Kidney (tissue), 14 donors: ENCODE data around the gene HSPG2. TPM values are rescaled to one million over a fixed set of nuclear protein-coding genes. Genes with fewer than 3 reads are reported as not detected.
"Not testable (repeated sequence)": the region's sequence is repeated elsewhere in the genome, so short reads cannot be mapped to it uniquely, and the experiment has no call there.

ENCODE experiments used
- DNase-seq, 5 donors: peaks; one replicate each; pipeline ENCODE4 v3.0.0-alpha.2; 2013 to 2020
- FAIRE-seq: peaks from 2 replicates; lab custom pipeline; 2012; peaks lifted over from hg19 to GRCh38; lab: Jason Lieb, UNC
- H3K27ac ChIP-seq, 2 donors: one replicate each; pipeline ENCODE4 v1.7.0; 2013; ENCODE audit warnings: low read depth in 2 of 2, low read length in 2 of 2, inconsistent platforms in 1 of 2
- H3K27me3 ChIP-seq: one replicate; pipeline ENCODE4 v1.7.1; 2013; ENCODE audit warnings: low read length, inconsistent platforms; ENCODE audit not compliant: control insufficient read depth, insufficient read depth
- H3K36me3 ChIP-seq, 3 donors: one replicate each; pipeline versions ENCODE4 v1.7.0 to v1.7.1; 2013; ENCODE audit warnings: low read length in 3 of 3, control low read depth in 1 of 3, inconsistent platforms in 1 of 3; ENCODE audit not compliant: insufficient read depth in 3 of 3, control insufficient read depth in 2 of 3
- H3K4me1 ChIP-seq, 3 donors: one replicate each; pipeline versions ENCODE4 v1.7.0 to v1.7.1; 2013; ENCODE audit warnings: low read length in 3 of 3, inconsistent platforms in 1 of 3, low read depth in 1 of 3; ENCODE audit not compliant: control insufficient read depth in 2 of 3, insufficient read depth in 2 of 3
- H3K4me3 ChIP-seq, 3 donors: one replicate each; pipeline versions ENCODE4 v1.7.0 to v1.8.1; 2013; ENCODE audit warnings: low read length in 3 of 3, control low read depth in 1 of 3, inconsistent platforms in 1 of 3
- H3K9ac ChIP-seq, 3 donors: one replicate each; pipeline versions ENCODE4 v1.7.0 to v1.7.1; 2013; ENCODE audit warnings: low read length in 3 of 3, control low read depth in 1 of 3, inconsistent platforms in 1 of 3
- H3K9me3 ChIP-seq, 3 donors: one replicate each; pipeline versions ENCODE4 v1.7.0 to v1.7.1; 2013; ENCODE audit warnings: low read length in 3 of 3, control low read depth in 1 of 3, inconsistent platforms in 1 of 3; ENCODE audit not compliant: control insufficient read depth in 2 of 3, insufficient read depth in 1 of 3
- intact Hi-C: fragments of 100-400 bp; cut with DNase I; formaldehyde crosslinking; loops from one replicate; pipeline ENCODE4 v1.11.1; 2022
- polyA plus RNA-seq: library from polyadenylated mRNA; stranded (reverse); fragments of 350-450 nt; fragmentation: Illumina TruSeq; extraction: RNeasy Lipid Tissue Mini Kit (QIAGEN cat#74804); gene quantifications from one replicate; pipeline ENCODE4 v1.2.3, GENCODE V29; 2014; ENCODE audit warnings: low read depth, low replicate concordance; ENCODE audit not compliant: insufficient read depth
- total RNA-seq: library from RNA; stranded (reverse); fragmentation: NEBNext Ultra II Directional; extraction: Animal tissue kit (Norgen Biotek cat#: 25700); gene quantifications from one replicate; pipeline ENCODE4 v1.2.1, GENCODE V29; 2021
- TF ChIP-seq, protein P1 (sequence below): IDR thresholded peaks from 3 replicates; pipeline ENCODE4 v1.5.1; 2012; ENCODE audit warnings: mild to moderate bottlenecking, moderate library complexity, borderline replicate concordance; ENCODE audit not compliant: insufficient read depth; ENCODE audit errors: extremely low read depth
- donor health status: control.
- donor health status: control.
- donor health status: control.
- donor health status: control.
- donor health status: control.
- donor health status: DM: yes; HTN: yes; CAD: no.
- donor health status: Normal renal cell carcinoma (clear cell type).

HSPG2 gene
- total and polyA plus RNA-seq, 2 donors from 2014 or later, result 60.4 to 510 TPM

DNA sequence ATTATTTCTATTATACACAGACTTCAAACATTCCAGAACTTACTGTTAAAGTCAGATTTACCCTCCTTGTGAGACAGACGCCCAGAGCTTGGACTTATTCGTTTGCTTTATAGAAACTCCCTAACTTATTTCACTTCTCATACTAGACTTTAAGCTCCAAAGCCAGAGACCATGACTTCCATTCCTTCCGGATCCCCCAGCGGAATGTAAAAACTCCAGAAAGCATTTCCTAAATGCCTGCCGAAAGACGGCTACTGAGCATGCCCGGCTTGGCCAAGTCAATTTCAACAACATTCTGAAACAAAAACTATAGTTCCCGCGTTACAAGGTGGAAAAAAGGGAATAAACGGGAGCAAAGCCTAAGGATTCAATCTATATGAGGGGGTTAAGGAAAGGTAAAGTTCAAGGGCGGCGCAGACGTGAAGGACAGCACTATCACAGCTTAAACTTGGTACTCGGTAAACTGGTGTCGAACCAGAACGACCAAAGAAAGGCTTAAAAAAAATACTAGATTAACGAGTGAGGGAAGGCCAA lies 155.2 kb downstream of the HSPG2 start:
- Histone ChIP-seq H3K27ac (peak overlapping the region; percentile 99 to 100), H3K9me3 (no peaks in the 10 kb centered on the region), H3K27me3 (no peaks in the 10 kb centered on the region), H3K9ac (peak overlapping the region; percentile 80 to 100 (median 83)), H3K4me1 (no peaks in the 10 kb centered on the region), H3K36me3 (no peaks in the 10 kb centered on the region), H3K4me3 (peak overlapping the region; percentile 91 to 100 (median 99))
- FAIRE-seq (no peak), DNase-seq (peak in 3 of 5 donors; percentile 28 to 83 (median 77))
- TF ChIP-seq, protein P1, sequence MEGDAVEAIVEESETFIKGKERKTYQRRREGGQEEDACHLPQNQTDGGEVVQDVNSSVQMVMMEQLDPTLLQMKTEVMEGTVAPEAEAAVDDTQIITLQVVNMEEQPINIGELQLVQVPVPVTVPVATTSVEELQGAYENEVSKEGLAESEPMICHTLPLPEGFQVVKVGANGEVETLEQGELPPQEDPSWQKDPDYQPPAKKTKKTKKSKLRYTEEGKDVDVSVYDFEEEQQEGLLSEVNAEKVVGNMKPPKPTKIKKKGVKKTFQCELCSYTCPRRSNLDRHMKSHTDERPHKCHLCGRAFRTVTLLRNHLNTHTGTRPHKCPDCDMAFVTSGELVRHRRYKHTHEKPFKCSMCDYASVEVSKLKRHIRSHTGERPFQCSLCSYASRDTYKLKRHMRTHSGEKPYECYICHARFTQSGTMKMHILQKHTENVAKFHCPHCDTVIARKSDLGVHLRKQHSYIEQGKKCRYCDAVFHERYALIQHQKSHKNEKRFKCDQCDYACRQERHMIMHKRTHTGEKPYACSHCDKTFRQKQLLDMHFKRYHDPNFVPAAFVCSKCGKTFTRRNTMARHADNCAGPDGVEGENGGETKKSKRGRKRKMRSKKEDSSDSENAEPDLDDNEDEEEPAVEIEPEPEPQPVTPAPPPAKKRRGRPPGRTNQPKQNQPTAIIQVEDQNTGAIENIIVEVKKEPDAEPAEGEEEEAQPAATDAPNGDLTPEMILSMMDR, result no peak
- intact Hi-C loops, result no loop called here

DNA sequence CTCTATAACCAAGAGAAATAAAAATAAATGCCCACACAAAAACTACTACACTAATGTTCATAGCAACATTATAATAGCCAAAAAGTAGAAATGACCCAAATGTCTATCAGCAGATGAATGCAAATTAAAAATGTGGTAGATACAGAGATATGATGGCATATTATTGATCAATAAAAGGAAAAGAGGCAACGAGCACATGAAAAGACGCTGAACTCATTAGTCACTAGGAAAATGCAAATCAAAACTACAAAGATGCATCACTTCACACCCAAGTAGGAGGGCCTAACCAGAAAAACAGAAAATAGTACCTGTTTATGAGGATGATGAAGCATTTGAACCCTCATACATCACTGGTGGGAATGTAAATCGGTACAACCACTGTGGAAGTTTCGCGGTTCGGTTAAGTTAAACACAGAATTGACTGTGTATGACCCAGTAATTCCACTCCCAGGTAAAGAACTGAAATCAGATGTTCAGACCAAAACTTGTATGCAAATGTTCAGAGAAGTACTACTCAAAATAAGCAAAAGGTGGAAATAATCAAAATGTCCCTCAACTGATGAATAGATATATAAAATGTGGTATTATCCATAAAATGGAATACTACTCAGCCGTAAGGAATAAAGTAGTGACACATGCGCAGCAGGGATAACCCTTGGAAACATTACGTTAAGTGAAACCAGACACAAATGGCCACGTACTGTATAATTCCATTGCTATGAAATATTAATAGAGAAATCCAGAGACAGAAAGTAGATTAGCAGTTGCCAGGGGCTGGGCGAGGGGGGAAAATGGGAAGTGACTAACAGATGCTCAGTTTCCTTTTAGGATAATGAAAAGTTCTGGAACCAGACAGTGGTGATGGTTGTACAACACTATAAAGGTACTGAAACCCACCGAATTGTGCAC lies 157.2 kb downstream of the HSPG2 start:
- H3K27ac ChIP-seq, result no peak overlapping the region
- no peaks in the 10 kb centered on the region for H3K27me3 ChIP-seq
- no peaks in the 10 kb centered on the region for H3K9me3 ChIP-seq
- TF ChIP-seq, protein P1, result no peak
- FAIRE-seq, result no peak
- no peak overlapping the region for H3K4me3 ChIP-seq
- no peaks in the 10 kb centered on the region for H3K4me1 ChIP-seq
- no peak for DNase-seq
- no peak overlapping the region for H3K9ac ChIP-seq
- H3K36me3 ChIP-seq, result no peaks in the 10 kb centered on the region
- intact Hi-C loops, result no loop called here

DNA sequence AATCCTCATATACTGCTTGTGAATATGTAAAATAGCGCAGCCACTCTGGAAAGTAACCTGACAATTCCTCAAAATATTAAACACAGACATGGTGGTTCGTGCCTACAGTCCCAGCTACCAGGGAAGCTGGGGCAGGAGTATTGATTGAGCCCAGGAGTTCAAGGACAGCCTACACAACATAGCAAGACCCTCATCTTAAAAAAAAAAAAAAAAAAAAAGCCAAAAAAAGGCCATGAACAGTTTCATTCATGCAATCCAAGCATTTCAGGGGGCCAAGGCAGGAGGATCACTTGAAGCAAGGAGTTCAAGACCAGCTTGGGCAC lies 158.7 kb downstream of the HSPG2 start:
- DNase-seq (no peak), FAIRE-seq (no peak)
- no peaks in the 10 kb centered on the region for H3K36me3 ChIP-seq
- no peak overlapping the region for H3K9ac ChIP-seq
- H3K27ac ChIP-seq, result no peak overlapping the region
- intact Hi-C loops, result no loop called here
- H3K9me3 ChIP-seq, result no peaks in the 10 kb centered on the region
- no peak overlapping the region for H3K4me3 ChIP-seq
- no peaks in the 10 kb centered on the region for H3K27me3 ChIP-seq
- H3K4me1 ChIP-seq, result peaks cover 0 to 2% (median 0%) of the 10 kb centered on the region in 3 donors
- TF ChIP-seq, protein P1, result no peak

DNA sequence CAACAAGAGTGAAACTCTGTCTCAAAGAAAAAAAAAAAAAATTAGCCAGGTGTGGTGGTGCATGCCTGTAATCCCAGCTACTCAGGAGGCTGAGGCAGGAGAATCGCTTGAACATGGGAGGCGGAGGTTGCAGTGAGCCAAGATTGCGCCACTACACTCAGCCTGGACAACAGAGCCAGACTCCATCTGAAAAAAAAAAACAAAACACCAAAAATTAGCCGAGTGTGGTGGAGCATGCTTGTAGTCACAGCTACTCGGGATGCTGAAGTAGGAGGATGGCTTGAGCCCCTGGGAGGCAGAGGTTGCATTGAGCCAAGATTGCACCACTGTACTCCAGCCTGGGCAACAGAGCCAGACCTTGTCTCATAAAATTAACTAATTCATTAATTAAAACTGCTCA lies 160.2 kb downstream of the HSPG2 start:
- H3K9ac ChIP-seq, H3K4me3 ChIP-seq, intact Hi-C loops, DNase-seq, H3K4me1 ChIP-seq, H3K27ac ChIP-seq, H3K36me3 ChIP-seq, FAIRE-seq, H3K27me3 ChIP-seq, H3K9me3 ChIP-seq: not testable (repeated sequence)
